OCI-LY7 (cell line): ENCODE measurements around the gene POU6F2.

ENCODE experiments used
- EZH2phosphoT487 ChIP-seq: fragments of 200-600 bp; sonication (generic); IDR thresholded peaks from 2 replicates; pipeline ENCODE4 v1.6.1; 2018; ENCODE audit warnings: low read depth, borderline replicate concordance, mild to moderate bottlenecking, mixed run types, antibody characterized with exemption, low read length, moderate library complexity, mixed read lengths
- TF ChIP-seq, protein P1 (sequence below): fragments of 200-600 bp; sonication (generic); conservative IDR thresholded peaks from 2 replicates; pipeline ENCODE4 v1.5.1; 2014; ENCODE audit warnings: mild to moderate bottlenecking, antibody characterized with exemption, low read length, moderate library complexity, mixed read lengths

DNA sequence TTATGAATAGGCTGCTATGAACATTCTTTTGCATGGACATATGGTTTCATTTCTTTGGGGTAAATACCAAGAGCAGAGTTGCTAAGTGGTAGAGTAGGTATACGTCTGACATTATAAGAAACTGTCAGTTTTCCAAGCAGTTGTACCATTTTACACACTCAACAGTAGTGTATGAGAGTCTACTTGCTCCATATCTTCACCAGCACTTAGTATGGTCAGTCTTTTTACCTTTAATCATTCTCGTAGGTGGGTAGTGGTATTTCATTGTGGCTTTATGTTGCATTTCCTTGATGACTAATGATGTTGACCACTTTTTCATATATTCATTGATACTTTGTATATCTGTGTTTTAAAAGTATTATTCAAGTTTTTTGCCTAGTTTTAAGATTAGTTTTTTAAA lies 45.1 kb downstream of the POU6F2 start:
- TF ChIP-seq, protein P1, sequence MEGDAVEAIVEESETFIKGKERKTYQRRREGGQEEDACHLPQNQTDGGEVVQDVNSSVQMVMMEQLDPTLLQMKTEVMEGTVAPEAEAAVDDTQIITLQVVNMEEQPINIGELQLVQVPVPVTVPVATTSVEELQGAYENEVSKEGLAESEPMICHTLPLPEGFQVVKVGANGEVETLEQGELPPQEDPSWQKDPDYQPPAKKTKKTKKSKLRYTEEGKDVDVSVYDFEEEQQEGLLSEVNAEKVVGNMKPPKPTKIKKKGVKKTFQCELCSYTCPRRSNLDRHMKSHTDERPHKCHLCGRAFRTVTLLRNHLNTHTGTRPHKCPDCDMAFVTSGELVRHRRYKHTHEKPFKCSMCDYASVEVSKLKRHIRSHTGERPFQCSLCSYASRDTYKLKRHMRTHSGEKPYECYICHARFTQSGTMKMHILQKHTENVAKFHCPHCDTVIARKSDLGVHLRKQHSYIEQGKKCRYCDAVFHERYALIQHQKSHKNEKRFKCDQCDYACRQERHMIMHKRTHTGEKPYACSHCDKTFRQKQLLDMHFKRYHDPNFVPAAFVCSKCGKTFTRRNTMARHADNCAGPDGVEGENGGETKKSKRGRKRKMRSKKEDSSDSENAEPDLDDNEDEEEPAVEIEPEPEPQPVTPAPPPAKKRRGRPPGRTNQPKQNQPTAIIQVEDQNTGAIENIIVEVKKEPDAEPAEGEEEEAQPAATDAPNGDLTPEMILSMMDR = no peak
- no peak for TF ChIP-seq EZH2phosphoT487
